Renal cortical epithelial cell (primary cell): ENCODE measurements around the gene NTM. TPM values are rescaled to one million over a fixed set of nuclear protein-coding genes. Genes with fewer than 3 reads are reported as not detected.

Experiments
- DNase-seq: peaks from one replicate; pipeline ENCODE4 v3.0.0-alpha.2; 2011; ENCODE audit warnings: low read depth
- total RNA-seq: library from RNA; depleted of rRNA; stranded (reverse); fragments of >200 nt; gene quantifications from 2 replicates; pipeline ENCODE4 v1.2.3, GENCODE V29; 2014

NTM gene
- total RNA-seq, 1 donor from 2014 or later = 0.85 TPM

DNA sequence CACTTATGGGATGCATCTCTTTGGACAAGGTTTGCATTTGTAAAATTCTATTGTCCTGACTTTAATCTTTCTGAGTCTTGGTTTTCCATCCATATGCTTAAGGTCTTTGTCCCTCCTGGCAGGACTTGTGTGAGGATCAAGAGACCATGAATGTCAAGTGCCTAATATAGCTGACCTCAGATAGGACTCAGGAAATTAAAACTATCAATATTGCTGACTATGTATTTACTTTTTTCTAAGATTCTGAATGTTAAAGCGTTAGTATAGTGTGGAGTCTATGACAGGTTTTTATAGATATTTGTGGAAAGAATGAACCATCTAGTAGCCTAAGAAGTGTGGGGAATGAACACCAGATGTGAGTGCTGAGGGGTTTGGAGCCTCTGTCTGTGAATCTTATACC is 637.8 kb downstream of the NTM start:
- no peak for DNase-seq

DNA sequence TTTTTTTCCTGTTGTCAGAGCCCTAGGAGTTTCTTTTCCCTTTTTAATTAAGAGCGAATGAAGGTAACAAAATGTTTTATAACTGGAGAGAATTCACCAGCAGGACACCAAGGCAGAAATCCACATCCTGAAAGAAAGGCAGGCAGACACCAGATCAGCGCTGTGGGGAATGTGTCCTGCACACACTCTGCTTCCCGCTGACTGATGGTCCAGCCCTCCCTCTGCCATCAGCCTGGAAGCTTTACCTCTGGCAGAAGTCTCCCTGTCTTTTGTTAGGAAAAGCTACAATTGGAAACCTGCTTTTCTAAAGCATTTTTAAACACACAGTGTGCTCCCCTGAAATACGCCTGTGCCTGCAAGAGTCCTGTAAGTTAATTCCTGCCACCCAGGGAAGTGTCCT is 638.5 kb downstream of the NTM start:
- no peak for DNase-seq

DNA sequence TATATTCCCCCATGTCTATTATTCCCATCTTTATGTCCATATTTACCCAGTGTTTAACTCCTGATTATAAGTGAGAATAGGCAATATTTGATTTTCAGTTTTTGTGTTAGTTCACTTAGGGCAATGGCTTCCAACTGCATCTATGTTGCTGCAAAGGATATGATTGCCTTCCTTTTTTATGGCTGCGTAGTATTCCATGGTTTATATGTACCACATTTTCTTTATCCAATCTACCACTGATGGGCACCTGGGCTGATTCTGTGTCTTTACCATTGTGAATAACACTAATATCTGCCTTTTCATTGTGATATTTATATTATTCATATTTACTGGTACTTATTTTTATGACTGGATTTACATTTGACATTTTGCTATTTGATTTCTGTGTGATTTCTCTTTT is 649.6 kb downstream of the NTM start:
- no peak for DNase-seq

DNA sequence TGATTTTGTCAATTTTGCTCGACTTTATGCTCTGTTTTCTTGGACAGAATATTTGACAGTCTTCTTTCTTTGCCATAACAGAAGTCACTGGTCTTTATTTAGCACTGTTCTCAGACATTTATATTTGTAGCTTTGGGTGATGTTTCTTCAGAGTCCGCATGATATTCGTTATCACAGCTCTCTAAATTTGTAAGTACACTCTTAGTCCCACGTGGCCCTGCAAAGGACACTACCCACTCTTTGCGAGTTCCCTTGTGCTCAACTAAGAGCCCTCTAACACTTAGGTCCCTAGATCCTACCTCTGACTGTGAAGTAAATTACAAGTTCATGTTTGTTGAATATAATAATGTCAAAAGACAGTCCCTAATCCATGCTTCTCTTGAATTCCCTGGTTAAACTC is 651.9 kb downstream of the NTM start:
- DNase-seq = no peak

DNA sequence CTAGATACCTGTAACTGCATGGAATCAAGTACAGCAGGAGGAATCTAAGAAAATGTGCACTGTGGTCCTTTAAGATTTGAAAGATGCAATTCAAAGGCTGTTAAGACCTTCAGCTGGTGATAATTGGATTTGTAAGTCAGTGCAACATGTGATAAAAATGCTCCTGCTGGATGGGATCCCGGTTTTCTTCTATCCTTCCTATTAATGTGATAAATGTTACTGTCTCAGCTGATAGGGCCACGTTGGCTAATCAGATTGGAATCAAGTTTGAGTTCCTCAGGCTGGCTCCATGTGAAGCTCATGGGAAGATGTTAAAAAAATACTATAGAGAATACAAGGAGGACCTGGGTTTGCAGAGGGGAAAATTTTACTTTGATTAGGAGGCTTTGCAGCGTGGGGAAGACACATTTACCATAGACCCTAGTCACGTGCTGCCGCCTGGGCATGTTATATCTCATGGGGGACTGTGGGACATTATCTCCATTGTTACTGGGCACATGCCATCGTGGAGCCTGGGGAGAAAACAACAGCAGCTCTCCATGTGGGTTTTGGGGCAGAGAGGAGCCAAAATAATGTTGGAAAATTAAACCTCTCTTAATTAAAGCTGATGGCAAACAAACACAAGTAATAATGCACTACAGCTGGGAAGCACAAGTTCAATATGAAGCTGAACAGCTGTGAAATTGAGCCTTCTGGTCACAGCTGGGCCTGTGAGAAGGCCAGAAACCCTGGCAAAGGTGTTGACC is 652.5 kb downstream of the NTM start:
- DNase-seq = no peak

DNA sequence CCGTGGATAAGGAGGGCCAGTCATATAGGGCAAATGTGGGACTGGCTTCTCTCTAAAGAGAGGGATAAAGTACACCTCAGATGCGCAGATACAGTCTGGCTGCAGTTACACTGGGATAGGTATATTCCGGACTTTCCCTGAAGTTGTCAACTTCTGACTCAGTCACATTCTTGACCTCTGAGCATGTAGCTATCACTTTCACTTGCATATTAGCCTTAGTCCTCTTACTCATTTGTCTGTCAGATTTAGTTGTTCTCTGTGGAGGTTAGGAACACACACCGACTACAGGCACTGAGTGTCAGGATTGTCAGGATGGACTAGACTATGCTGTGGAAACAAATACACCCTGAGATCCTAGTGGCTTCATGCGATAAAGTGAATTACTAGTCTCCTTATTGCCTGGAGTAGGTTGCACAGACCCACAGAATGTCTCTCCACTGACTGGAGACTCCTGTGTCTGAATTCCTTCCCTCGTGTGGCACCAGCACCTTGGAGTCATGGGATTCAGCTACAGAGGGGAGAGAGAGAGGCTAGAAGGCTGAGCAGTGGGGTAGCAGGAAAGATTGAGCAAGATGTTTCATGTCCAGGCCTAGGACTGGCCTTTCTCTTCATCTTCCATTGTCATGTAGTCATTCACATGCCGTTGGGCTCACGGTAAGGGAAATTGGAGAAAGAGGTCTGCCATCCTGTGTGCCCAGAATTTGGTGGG is 654.3 kb downstream of the NTM start:
- DNase-seq = peak; percentile 92

DNA sequence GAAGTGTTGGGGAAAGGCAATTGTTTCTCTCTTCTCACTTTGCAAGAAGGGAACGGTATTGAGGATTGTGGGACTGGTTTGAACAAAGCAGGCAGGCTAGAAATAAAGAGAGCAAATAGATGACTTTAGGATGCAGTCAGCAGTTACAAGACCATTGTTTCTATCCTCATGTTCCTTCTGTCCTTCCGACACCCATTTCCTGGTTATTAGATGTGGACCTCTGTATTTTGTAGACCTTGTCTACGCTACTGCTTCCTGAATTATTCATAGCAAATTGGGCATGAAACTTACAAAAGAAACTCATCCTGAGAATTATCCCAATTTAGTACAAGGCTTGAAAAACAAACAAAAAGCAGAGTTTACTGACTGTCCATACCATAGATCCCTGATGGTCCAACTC is 656.3 kb downstream of the NTM start:
- DNase-seq = no peak

DNA sequence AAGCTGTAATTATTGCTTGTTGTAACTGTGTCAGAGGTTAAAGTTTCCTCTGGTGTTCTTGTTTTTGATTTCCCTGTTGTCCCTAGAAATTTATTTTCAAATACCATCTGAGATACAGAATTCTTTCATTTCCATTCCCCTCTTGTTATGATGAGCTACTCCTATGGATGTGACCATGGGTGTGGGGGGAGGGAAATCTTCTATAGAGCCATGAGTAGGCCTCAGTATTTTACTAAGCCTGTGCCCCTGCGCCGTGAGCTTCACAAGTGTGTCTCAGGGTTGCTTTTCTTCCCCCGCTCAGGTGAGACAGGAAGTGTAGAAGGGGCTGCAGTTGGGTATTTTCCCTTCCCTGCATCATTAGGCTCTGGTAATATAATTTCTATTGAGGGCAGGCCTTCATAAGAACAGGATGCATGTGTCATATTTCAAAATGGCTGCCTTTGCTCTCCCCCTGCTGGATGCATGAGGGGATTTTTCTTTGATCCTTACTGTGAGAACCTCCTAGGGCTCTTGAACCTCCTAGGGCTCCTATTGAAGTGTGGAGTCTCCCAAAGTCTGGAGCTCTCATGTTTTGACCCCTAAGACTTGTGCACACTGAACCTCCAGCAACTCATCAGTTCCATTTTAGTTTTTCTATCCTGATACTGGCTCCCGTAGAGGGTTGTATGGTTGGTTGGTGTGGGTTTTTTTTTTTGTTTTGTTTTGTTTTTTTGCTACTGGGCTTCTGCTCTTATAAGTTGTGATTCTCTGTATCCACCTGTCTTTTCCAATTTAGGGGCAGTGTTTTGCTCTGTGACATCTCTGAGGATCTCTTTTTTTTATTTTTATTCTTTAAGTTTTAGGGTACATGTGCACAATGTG is 658.2 kb downstream of the NTM start:
- peak; percentile 65 for DNase-seq

DNA sequence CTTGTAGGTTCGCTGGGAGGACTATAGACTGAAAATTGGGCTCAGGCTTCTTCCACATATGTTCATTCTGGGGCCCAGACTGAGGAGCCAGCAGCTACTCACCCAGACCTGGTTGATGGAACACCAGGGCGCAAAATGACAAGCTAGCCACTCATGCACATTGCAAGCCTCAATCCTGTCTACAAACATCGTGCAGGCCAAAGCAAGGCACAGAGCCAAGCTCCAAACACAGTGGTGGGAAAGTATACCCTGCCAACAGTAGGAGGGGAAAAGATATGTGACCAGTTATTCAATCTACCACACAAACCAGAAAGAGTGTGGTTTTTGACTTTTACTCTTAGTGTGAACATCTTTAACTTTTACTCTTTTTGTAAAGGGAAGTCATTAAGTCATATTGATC is 660.5 kb downstream of the NTM start:
- DNase-seq = no peak

DNA sequence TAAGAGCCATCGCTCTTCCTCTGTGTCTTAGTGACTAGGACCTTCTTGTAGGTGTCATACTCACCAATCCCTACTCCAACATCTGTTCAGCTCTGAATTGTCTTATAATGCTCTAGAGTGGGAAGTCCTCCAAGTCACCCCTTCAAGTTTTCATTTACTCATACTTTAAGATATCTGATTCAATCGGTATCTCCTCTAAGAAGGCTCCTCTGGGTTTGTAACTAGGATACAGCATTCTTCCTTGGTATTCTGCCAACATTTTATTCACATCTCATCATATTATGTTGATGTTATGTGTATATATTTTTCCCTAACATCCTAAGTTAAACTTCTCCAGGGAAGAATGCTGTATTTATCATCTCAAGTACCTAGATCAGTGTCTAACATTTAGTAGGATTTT is 662.1 kb downstream of the NTM start:
- no peak for DNase-seq

DNA sequence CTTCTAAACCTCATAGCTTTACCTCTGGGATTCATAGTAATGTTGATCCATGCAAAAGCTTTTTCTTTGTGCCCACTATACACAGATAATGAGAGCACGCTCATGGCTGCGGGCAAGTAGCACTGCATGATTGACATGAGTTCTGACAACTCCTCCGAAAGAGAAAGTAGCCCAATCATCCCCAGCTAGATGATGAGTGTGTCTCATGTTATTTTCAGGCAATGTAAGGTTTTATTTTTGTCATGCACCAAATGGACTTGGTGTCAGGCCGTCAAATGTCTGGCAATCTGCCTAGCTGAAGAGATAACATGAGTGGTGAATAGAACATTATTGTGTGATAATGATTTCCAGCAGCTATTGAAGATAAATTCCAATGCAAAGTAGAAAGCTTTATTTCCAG is 662.6 kb downstream of the NTM start:
- no peak for DNase-seq

DNA sequence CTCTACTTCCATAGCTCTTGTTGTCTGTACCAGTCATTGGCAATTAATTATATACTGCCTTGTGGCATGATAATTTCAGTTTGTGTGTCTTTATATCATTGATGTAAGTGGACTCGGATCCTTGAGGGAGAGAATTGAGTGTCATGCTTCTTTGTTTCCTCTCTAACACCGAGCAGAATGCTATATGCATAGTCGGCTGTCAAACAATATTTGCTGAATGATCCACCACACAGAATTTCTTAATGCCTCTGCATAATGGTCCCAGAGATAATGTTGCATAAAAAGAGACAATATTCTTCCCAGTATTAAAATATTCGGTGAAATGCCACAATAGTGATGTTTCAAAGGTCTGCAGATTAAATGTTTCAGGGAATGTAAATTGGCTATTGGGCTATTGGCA is 664.8 kb downstream of the NTM start:
- DNase-seq = no peak

DNA sequence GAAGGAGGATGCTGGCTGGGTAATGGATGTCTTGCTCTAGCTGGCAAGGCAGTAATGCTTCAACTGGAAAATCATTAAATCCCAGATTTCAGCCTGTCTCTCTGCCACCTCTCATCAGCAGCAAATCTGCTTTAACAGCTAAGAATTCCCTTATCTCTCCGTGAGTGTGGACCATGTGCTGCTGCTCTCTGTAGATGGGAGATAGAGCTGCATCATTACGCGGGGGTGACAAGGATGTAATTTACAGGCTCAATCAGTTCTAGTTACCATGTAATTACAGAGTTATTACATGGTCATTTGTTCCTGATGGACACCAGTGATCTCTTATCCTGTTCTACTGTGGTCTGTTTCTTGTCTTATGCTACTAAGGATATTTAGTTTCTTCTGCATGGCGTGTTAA is 665.4 kb downstream of the NTM start:
- no peak for DNase-seq

DNA sequence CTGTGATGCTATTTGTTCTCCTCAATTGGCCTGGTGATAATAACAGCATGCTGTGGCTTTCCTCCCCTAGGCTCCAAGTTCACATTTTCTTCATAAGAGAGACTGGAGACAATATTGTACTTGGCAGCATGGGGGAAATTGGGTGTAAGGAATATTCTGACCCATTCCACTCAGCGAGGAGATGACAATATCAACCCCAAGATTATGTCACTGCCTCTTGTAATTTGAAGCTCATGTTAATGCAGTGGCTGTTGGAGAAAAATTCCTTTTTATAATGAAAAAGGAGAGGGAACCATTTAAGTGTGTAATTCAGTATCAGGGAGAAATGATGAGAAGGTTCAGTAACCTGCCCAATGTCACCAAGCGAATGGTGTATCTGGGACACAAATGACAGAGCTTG is 665.8 kb downstream of the NTM start:
- DNase-seq = no peak

DNA sequence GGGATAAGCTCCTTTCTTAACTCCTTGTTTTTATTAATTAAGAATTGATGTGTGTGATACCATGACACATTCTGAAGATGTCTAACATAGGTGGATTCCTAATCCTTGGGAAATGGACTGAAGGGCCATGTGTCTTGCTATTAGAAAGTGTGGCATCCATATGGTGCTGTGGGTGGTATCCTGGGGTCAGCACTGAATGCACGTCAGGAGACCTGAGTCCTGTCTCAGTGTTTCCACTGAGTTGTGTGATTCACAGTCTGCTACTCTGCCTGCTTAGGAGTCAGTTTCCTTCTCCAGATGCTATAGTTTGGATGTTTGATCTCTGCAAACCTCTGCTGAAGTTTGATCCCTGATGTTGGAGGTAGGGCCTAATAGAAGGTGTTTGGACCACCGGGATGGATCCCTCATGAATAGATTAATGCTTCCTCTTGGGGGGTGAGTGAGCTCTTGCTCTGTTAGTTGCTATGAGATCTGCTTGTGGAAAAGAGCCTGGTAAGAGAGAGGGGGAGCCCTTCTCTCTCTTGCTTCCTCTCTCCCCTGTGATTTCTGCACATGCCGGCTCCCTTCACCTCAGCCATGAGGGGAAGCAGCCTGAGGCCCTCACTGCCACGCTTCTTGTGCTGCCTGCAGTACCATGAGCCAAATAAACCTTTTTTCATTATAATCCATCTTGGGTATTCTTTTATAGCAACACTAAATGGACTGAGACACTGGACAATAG is 666.5 kb downstream of the NTM start:
- DNase-seq = no peak

DNA sequence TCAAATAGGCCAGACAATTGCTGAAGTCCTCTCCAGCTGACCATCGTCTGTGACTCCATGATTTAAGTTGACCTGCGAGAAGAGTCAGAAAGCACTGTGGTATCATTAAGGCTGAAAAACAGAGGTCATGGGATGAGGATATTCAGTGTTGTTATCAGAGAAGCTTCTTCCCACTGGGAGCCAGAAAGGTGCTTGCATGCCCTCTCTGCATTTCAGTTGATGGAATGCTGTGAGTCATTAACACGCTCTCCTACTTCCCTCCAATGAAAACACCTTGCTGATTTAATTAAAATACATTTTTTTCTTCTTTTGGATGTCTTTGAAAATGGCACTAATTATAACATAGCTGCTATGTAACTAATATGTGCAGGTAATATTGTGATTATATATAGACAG is 667.0 kb downstream of the NTM start:
- peak; percentile 29 for DNase-seq

DNA sequence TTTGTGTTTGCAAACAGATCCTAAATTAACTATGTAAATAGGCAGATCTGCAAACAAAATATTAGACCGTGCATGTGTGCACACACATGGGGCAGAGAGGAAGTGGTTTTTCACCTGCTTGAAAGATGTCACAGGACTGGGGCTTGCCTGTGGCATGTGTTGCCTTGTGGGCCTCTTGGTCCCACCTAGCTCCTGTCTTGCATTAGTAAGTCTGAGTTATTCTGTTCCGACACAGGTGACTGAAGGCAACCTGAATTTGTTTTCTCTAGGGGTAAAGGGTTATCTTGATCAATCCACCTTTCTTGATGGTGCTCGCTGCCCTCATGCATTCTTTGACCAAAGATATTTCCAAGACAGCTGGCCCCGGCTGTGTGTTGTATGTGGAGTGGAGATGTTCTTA is 667.5 kb downstream of the NTM start:
- no peak for DNase-seq

DNA sequence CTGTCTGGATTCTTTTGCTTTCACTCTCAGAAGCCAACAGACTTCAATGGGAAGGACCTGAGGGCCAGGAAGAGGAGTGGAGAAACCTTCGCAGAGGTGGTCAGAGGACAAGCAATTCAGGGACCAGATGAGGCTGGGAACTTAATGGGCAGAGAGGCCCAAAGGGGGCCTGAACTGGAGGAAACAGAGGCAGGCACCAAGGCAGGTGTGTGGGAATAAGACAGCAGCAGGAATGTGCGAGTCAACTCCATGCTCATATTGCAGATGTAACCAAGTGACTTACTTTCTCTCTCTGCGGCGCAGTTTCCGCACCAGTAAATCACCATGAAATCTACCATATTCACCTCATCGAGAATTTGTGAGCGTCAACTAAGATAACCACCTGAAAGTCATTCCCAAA is 669.1 kb downstream of the NTM start:
- DNase-seq = no peak

DNA sequence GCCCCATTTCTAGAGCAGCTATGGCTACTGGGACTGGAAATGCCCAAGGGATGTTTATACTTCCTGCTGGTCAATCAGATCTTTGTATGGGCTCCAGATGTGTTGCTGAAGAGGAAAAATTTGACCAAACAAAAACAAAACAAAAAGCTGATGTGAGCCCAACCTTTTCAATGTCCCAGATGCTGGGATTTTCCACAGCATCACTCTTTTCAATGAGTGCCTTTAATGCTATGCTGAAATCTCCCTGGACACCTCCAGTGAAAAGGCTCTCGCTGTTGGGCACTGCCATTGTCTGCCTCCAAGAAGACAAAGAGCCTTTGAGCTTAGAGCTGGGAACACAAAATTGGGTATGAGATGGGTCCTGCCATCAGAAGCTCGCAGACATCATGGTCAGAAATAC is 671.9 kb downstream of the NTM start:
- no peak for DNase-seq

DNA sequence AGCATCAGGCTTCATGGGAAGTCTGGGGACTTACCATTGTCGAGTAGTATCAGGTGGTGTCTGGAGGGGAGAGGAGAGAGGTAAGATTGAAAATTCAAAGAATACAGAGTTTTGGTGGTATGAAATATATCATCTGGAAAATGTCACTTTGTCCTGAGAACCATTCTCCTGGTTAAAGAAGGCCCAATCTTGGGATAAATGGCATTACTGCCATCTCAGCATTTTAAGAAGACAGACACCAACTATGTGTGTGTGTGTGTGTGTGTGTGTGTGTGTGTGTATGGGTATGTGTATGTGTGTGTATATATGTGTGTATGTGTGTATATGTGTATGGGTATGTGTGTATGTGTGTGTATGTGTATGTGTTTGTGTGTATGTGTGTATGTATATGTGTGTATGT is 673.3 kb downstream of the NTM start:
- DNase-seq = no peak

DNA sequence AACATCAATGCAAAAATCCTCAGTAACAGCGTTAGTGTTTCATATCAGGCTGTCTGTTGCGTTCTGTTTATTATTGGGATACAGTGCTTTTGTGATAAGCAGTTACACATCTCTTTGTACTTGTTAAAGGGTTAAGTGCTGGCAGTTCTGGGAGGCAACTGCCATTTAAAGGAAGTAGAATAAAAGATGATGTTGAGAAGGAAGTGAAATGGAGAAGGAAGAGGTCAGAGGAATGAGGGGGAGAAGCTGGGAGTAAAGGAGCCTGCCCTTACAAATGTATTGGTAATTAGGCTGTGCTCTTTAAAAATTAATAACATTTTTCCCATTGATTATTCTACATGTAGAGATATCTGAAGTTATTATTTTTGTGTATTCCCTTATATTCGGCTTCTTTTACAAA is 674.7 kb downstream of the NTM start:
- no peak for DNase-seq

DNA sequence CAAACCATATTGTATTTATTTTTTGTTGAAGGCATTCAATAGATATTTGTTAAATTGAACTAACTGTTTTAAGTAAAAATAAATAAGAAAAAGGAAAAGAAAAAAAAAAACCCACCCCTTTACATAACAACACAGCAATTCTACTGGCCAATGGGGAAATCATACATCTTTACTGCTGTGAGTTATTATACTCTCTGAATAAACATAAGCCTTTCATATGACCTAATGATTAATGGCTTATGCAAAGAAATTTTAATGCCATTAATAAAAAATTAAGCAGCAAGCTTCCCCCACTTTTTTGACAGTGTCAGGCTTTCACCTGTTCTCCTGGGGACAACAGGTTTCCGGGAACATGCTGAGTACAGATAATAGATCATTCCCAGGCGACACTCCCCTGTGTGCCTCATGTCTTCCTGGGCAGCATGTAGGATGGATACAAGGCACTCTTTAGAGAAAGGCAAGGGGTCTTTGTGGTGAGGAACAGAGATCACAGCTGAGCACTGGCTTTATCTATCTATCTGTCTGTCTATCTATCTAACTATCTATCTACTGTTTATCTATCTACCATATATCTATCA is 676.0 kb downstream of the NTM start:
- no peak for DNase-seq
